Stimulated activated CD8-positive, alpha-beta memory T cell treated with anti-CD3 and anti-CD28 coated beads, Interleukin-4, amount 100 ng/mL, for 24 hours (primary cell): Measurements from ENCODE around the gene PKP3.
"Not testable (repeated sequence)": the region's sequence is repeated elsewhere in the genome, so short reads cannot be mapped to it uniquely, and the experiment has no call there.

ENCODE experiments used
- DNase-seq: peaks from one replicate; pipeline ENCODE4 v3.0.0-alpha.2; 2020; ENCODE audit warnings: low read depth

Gene PKP3

DNA sequence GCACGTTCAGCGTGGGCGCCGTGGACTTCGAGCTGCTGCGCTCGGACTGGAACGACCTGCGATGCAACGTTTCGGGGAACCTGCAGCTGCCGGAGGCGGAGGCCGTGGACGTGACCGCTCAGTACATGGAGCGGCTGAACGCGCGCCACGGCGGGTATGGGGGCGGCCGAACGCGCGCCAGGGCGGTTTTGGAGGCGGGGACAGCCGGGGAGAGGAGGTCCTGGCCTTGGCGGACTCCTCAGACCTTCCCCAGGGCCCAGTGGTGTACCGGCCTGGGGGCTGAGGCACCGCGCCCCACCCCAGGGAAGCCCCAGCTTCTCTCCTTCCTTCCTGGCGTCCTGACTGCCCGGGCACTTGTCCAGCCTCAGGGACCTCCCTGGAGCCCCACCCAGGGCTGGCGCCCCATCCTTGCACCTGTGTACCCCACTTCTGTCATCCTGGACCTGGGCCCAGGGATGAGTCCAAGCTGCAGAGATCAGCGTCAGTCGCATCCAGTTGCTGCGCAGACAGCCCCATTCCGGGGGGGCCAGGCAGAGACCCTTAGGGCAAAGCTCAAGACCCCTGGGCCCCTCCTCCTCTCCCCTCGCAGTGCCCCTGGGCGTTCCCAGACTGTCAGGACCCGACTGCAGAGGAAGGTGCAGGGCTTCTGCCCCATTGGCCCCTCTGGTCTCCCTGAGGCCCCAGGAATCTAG, 16.7 kb upstream of the PKP3 start:
- no peak for DNase-seq

DNA sequence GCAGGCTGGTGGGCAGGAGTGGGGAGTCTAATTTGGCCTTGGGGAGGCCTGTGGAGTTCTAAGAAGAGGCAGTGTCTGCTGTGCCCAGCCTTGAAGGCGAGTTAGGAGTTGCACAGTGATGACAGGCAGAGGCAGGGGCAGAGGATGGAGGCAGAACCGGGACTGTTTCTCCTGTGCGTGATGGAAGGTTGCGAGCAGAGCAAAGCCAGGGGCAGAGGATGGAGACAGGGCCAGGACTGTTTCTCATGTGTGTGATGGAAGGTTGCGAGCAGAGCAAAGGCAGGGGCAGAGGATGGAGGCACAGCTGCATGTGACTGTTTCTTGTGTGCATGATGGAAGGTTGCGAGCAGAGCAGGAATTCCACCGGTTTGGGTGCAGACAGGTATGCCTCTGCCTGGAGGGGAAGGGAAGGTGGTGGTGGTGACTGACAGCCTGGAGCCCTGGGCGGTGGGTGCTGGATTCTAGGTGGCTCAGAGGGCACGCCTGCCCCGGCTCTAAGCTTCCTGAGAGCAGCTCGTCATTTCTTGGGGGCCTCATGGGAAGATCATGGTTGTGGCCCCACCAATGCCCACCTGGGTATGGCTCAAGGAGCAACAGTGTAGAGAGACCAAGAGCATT, 16.0 kb upstream of the PKP3 start:
- no peak for DNase-seq

DNA sequence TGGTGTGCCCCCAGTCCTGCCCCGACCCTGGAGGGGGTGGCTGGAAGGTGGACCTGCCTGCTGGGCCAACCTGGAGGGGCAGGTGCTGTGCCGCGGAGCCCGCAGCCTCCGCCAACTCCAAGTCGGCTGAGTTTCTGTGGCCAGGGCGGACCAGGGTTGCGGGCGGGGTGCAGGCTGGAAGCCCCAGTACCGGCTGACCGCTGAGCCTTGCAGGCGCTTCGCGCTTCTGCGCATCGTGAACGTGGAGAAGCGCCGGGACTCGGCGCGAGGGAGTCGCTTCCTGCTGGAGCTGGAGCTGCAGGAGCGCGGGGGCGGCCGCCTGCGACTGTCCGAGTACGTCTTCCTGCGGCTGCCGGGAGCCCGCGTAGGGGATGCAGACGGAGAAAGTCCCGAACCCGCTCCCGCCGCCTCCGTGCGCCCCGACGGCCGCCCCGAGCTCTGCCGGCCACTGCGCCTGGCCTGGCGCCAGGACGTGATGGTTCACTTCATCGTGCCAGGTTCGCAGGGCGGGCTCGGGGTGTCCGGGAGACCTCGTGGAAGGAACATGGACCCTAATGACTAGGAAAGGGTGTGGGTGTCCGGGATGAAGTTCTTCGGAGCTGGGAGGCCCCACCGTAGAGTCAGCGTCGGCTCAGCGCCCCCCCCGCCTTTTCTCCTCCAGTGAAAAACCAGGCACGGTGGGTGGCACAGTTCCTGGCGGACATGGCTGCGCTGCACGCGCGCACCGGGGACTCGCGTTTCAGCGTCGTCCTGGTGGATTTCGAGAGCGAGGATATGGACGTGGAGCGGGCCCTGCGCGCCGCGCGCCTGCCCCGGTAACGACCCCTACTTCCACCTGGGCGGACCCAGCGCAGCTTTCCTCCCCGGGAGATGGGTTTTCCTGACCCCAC, 14.6 kb upstream of the PKP3 start:
- no peak for DNase-seq

DNA sequence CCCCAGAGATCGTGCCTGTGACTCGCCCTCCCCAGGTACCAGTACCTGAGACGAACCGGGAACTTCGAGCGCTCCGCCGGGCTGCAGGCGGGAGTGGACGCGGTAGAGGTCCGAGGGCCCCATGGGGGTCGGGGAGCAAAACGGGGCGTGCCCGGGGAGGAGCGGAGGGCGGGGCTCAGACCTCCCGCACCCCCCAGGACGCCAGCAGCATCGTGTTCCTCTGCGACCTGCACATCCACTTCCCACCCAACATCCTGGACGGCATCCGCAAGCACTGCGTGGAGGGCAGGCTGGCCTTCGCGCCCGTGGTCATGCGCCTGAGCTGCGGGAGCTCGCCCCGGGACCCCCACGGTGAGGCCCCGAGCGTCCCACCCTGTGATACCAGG, 13.9 kb upstream of the PKP3 start:
- DNase-seq: no peak

DNA sequence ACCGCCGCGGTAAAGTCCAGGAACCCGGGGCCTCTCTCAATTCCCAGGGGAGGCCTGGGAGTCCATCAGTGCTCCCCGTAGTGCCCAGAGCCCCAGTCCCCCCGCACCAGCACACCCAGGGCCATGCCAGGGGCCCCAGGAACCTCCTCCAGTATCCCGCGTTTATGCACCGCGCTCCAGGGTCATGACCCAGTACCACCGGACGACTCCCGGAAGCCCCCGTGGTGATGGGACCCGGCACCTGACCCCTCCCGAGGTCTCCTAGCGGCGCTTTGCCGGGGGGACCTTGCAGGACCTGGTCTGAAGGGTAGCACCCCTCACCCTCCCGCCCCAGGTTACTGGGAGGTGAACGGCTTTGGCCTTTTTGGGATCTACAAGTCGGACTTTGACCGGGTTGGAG, 13.5 kb upstream of the PKP3 start:
- DNase-seq: no peak

DNA sequence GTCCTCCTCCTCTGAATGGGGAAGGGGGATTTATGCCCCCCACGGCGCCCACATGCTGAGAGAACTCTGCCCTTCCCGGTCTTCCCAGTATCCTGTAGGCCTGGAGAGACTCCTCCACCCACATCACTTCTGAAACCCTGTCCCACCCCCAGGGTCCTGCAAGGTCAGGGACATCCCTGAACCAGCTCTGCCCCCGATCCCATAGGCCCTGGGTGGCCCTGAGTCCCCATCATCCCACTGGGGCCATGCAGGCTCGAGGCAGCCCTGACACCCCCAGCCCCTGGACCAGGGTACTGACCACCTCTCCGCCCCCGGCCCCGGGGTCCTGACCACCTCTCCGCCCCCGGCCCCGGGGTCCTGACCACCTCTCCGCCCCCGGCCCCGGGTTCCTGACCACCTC, 13.0 kb upstream of the PKP3 start:
- no peak for DNase-seq

DNA sequence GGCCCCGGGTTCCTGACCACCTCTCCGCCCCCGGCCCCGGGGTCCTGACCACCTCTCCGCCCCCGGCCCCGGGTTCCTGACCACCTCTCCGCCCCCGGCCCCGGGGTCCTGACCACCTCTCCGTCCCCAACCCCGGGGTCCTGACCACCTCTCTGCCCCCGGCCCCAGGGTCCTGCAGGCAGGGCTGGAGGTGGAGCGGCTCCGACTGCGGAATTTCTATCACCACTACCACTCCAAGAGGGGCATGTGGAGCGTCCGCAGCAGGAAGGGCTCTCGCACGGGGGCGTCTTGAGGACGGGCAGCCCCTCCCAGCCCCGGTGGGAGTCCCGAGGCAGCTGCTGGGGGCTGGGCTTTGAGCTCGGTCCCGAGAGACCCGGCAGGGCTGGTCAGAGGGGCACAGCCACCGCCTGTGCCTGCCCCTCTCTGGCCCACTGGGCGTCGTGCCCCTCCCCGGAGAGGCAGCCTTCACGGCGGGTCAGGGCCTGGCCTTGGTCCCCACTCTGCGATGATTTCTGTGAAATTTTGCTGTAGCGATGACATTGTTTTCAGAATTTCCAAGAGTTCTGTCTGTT, 12.4 kb upstream of the PKP3 start:
- no peak for DNase-seq

DNA sequence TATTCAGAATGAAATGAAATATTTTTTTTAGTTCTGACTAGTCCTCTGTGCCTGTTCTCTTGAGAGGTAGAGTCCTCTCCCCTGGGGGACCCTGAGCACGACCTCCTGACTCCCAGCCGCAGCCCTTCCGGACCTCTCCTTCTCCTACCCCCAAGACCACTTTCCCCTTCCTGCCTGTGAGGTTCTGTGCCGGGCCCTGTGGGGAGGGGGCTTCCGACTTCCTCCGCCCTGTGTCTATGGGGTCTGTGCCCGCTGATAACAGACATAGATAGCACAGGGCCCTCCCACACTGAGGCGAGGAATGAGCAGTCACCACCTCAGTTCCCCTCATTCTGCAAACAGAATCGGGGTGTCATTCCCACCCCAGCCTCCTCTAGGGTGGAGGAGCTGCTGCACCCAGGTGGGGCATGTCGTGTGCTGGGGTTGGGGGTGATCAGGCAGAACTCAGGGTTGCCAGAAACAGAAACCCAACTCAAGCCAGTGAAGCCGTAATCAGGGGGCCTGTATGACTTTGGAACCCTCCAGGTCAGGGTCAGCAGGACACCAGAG, 11.9 kb upstream of the PKP3 start:
- DNase-seq: no peak

DNA sequence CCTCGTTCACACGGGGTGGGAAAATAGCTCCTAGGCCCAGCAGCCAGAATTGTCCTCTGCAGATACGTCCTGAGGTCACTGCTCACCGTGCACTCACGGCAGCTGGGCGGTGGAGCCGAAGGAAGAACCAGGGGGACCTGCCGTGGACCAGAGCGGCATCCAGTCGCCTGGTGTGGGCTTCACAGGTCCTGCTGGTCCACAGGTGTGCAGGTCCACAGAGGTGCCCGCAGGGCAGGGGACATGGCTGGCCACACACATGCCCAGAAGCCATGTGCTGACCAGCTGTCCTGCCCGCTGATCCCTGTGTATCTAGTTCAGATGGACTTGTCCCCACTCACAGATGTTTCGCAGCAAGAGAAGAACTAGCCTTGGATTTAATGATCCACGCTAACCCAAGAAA, 10.6 kb upstream of the PKP3 start:
- DNase-seq: no peak

DNA sequence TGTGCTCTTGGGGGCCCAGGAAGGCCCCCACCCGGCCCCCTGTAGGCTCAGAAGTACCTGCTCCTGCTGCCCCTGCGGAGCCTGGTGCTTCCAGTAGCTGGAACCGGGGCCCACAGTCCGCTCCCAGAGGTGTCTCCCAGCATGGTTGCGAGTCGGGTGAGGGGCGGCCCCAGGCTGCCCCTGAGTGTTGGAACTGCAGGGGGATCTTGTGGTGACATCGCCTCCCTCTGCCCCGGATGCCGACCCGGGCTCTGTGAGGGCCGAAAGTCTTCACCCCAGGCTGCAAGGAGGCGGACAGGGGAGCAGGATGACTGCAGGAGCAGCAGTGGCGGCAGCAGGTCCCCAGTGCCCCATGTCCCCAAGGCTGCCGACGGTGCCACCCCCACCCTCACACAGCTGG, 9.5 kb upstream of the PKP3 start:
- no peak for DNase-seq

DNA sequence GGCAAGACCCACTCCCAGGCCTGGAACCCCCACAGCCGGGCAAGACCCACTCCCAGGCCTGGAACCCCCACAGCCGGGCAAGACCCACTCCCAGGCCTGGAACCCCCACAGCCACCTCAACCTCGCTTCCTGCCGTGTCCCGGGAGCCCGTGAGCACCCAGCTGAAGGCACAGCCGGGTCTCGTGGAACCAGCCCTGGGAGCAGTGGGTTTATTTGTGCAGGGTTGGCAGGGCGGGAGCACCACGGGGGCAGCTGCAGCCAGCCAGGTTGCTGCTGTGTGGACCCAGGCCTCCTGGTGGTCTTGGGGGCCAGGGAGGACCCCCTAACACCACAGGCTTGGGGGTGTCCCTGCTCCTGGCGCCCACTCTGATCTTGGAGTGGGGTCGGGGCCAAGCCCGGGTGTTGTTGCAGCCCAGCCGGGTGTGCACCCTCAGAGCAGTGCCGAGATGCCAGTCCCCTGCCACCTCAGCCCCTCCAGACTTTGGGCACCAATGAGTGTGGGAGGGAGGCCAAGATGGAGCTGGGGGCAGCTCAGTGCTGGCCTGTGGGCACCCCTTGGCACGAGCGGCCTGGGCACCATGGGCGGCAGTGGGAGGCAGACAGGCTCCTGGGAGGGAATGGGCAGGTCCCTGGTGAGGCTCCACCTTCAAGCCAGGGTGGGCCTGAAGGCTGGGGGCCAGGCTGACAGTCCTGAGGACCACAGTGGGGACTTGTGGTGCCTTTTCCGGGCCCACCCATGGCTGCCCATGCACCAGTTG, 8.2 kb upstream of the PKP3 start:
- DNase-seq: no peak

DNA sequence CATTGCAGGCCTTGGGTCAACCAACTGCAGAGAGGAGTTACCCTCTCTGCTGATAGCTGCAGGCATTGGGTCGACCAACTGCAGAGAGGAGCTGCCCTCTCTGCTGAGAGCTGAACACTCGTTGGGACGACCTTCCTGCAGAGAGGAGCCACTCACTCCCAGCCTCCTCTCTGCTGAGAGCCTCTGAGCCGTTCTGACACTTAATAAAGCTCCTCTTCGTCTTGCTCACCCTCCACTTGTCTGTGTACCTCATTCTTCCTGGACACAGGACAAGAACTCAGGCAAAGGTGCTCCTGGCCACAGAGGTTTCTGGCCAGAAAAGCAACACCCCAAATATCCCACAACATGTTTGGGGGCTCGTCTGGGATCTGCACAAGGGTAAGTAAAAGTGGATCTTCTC, 7.5 kb upstream of the PKP3 start:
- no peak for DNase-seq

DNA sequence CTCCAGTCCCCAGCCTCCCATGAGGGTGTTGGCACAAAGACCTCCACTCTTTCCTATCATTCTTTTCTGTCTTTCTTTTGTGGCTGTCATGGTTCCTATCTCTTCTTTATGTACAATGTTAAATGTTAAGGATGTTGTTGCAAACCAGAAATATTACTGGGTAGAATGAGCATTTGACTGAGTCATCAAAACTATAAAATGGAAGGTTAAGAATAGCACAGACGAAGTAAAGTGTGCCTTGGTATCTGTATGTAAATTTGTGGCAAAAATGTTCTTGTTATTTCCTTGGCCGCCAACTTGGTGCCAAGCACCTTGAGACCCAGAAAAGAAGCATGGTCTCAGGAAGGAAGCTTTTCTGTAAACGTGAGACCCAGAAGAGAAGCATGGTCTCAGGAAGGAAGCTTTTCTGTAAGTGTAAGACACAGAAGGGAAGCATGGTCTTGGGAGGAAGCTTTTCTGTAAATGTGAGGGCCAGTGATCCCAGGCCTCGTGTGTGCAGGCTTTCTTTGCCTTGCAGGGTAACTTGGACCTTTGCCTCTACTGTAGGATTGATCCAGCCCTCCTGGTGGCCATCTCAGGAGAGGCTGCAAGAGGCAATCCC, 6.7 kb upstream of the PKP3 start:
- DNase-seq: no peak

DNA sequence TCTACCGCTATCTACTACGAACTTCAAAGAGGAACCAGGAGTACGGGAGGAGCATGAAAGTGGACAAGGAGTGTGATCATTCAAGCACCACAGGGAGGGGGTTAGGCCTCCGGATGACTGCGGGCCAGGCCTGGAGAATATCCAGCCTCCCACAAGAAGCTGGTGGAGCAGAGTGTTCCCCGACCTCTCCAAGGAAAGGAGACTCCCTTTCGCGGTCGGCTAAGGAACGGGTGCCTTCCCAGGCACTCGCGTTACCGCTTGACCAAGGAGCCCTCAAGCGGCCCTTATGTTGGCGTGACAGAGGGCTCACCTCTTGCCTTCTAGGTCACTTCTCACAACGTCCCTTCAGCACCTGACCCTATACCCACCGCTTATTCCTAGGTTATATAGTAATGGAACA, 4.6 kb upstream of the PKP3 start:
- DNase-seq: not testable (repeated sequence)

DNA sequence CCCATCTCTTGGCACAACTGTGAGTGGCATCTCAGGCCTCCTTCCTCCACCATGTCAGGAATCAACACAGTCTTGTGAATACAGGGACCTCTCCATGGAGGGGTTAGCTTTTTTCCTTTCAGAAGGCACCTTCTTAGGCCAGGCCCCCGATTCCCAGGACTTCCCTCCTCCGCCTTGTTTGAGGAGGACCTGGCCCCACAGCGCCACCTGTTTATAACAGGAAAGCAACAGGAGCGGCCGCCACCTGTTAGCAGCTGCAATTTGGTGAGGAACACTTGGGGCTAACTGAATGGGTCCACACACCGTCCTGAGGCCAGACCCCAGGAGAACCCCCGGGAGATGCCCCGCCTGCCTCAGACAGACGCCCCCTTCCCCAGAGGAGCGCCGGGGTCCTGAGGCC, 3.8 kb upstream of the PKP3 start:
- DNase-seq: no peak

DNA sequence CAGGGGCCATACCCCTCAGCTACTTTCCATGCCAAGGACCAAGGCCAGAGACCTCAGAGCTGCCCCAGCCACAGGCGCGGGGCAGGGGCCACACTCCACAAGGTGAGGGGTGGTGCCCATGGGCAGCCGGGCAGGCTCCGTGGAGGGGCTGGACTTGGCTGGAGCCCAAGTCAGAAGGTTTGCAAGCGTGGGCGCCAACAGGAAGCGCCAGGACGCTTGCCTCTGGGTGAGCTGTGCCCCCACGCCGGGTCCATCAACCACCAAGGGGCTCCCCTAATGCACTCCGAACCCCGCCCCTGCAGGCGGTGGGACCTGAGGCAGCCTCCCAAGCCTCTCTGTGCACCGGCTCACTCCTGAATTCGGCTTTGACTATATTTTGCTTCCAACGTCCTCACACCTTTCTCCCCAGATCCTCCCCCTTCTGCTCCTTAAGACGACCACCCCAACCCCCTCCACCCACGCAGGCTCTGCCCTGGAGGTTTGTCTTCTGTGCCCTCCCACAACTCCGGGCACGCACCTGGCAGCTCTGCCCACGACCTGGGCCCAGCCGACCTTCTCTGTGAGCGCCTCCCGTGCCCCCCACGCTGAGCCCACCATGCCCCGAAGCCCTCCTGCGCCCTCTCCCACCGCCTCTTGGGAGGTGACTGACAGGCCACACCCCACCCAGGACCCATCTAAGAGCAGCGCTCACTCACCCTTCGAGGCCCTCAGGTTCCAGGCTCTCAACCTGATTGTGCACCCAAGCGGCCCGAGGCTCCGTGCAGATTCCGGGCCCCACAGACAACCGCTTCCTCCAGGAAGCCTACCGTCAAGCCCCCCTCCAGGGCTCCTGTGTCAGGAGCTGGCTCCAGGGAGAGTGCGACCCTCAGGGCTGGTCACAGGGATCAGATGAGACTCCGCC, 2.6 kb upstream of the PKP3 start:
- DNase-seq: no peak

DNA sequence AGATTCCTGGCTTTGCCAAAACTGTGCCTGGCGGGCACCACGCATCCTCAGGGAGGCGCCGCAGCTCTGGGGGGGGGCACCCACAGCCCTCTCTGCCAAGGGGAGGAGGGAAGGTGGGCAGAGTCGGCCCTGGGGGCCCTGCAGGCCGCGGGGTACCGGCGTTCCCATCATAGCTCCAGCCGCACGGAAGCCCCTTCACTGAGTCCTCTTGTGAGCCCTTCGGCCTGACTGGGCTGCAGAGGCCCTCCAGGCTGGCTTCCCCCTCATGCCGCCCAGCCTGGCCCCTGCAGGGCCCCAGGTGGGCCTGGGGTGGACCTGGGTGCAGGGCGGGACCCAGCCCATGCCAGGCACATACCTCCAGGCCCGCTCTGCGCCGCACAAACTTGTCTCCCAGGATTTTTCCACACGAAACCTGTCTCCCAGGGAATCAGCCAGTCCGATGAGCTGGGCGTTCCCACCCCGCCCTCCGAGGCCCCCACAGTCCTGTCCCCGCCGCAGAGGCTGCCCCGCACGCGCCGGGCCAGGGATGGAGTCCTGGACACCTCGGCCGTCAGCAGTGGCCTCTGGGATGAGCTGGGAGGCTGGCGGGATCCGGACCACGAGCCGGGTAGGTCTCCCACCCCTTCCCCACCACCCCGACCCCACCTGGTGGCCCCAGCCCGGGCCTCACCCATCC, 1.8 kb upstream of the PKP3 start:
- no peak for DNase-seq

DNA sequence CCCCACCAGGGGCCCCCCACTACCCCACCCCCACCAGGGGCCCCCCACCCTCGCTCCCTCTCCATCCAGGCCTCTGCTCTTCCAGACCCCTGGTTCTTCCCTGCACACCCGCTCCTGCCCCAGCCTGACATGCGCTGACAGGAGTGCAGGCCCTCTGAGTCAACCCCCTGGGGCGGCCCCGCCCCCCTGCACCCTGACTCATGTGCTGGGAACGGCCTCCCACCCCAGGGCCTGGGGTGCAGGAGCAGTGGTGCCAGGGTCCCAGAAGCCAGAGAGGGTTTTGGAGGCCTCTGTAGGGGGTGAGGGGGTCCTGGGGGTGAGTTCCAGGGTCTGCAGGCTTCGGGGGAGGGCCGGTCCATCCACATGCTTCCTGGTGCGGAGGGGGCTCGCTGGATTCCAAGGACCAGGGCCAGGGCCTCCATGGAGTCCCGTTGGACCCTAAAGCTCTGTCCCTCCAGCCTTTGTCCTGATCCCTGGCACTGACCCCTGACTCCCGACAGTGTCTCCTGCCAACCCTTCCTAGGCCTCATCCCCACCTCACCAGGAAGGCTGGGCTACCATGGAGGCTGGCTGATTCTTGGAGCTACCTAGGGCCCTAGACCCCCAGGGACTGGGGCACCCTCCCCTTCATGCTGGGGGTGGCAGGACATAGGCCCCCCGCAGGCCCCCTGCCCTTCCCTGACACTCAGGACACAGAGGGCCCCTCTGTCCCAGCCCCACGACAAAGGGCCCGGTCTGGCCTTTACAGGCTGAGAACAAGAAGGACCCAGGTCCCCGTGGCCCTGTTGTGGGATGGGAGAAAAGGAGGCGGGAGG, 583 bp upstream of the PKP3 start:
- no peak for DNase-seq
